ENCODE data around the gene FASN. TPM values are rescaled to one million over a fixed set of nuclear protein-coding genes. Genes with fewer than 3 reads are reported as not detected.

Gene FASN
- polyA plus RNA-seq, 1 of the 3 experiments (the other 2 are of a cell fraction), result 55.1 TPM

- TF ChIP-seq CTCF (IDR thresholded peaks at IDR 0.05) (no peak), GABPA (IDR thresholded peaks at IDR 0.05; ENCODE audit: low read depth) (no peak)
These were observed 1.1 kb upstream of the FASN start (continued) for GRCh38 chr17:82098939-82099763.

- no peak for DNase-seq
- peaks cover 39% of the 10 kb centered on the region for H3K79me2 ChIP-seq (ENCODE audit: insufficient read depth)
- CTCF ChIA-PET, result interaction anchor here (1.0 to 2.6 kb wide), 10 partner anchors 8 to 138 kb away, joined by 3 to 14 read pairs (median 5); partner anchors contain the start of genes CENPX and LRRC45
- H3K27me3 ChIP-seq (ENCODE audit: insufficient read depth), result no peaks in the 10 kb centered on the region
- H3K4me1 ChIP-seq (ENCODE audit: control insufficient read depth in 1 of 2, insufficient read depth in 2 of 2, low read depth in 1 of 2, low read length in 1 of 2), result peaks cover 21 to 49% of the 10 kb centered on the region in 2 experiments
- H3K4me2 ChIP-seq, result peak overlapping the region; percentile 100
- H3K27ac ChIP-seq (ENCODE audit: low read depth in 2 of 2, low read length in 1 of 2), result peak overlapping the region; percentile 77 to 94
- H3F3A ChIP-seq (replicated peaks; ENCODE audit: insufficient read depth), result peaks cover 12% of the 10 kb centered on the region
- H2AFZ ChIP-seq (ENCODE audit: low read depth), result no peak overlapping the region
- H3K4me3 ChIP-seq (ENCODE audit: low read depth in 2 of 2, low read length in 1 of 2), result peak overlapping the region; percentile 86 to 94
- TF ChIP-seq POLR2AphosphoS5 (IDR thresholded peaks at IDR 0.05; ENCODE audit: low read depth, low read length) (no peak), RFX5 (IDR thresholded peaks at IDR 0.05; ENCODE audit: low read length) (no peak), ELF1 (IDR thresholded peaks at IDR 0.05) (no peak), REST (IDR thresholded peaks at IDR 0.05; ENCODE audit: low read depth, low read length) (no peak), CHD2 (IDR thresholded peaks at IDR 0.05; ENCODE audit: low read length, partially characterized antibody) (no peak), TCF12 (IDR thresholded peaks at IDR 0.05) (no peak), NFIC (IDR thresholded peaks at IDR 0.05; ENCODE audit: borderline replicate concordance) (no peak), USF1 (IDR thresholded peaks at IDR 0.05; ENCODE audit: borderline replicate concordance, low read depth) (no peak), FOSL2 (IDR thresholded peaks at IDR 0.05; ENCODE audit: borderline replicate concordance, low read depth) (no peak), USF2 (IDR thresholded peaks at IDR 0.05; ENCODE audit: borderline replicate concordance, low read depth, low read length) (no peak), MAX (IDR thresholded peaks at IDR 0.05; ENCODE audit: low read depth) (no peak), IRF3 (IDR thresholded peaks at IDR 0.05; ENCODE audit: low read depth, low read length) (no peak), FOXM1 (IDR thresholded peaks at IDR 0.05; ENCODE audit: low read depth) (no peak), TEAD4 (IDR thresholded peaks at IDR 0.05; ENCODE audit: borderline replicate concordance, insufficient read depth) (no peak), EZH2phosphoT487 (IDR thresholded peaks at IDR 0.05; ENCODE audit: borderline replicate concordance, low read depth) (no peak), MEF2A (IDR thresholded peaks at IDR 0.05; ENCODE audit: borderline replicate concordance, low read depth) (no peak), EP300 (IDR thresholded peaks at IDR 0.05; ENCODE audit: borderline replicate concordance in 1 of 2, low read depth in 1 of 2, low read length in 1 of 2) (no peak)
- H3K9ac ChIP-seq, result peak overlapping the region; percentile 88
- no CpG with 5 or more reads among the region's 36 CpGs for WGBS (ENCODE audit: low lambda C conversion rate)
- POLR2A ChIA-PET, result interaction anchor here (0.5 to 2.0 kb wide), 12 partner anchors 9 to 185 kb away, joined by 3 to 19 read pairs (median 4); partner anchors contain the start of genes CENPX, DCXR and LRRC45
- H3K36me3 ChIP-seq (replicated peaks in 1 of 2; ENCODE audit: control insufficient read depth in 1 of 2, insufficient read depth in 2 of 2, low read length in 1 of 2), result peaks cover 20 to 31% of the 10 kb centered on the region in 2 experiments
- H4K20me1 ChIP-seq (ENCODE audit: insufficient read depth), result peaks cover 23% of the 10 kb centered on the region
- H3K9me2 ChIP-seq, result no peaks in the 10 kb centered on the region
- no peaks in the 10 kb centered on the region for H3K9me3 ChIP-seq
These were observed 192 bp downstream of the FASN start for GRCh38 chr17:82097919-82098168.
